ENCODE results near the gene SHFL. TPM values are rescaled to one million over a fixed set of nuclear protein-coding genes. Genes with fewer than 3 reads are reported as not detected.

The SHFL gene
- polyA plus RNA-seq, 1 of the 3 experiments (the other 2 are of a cell fraction), result 36.6 TPM

DNA sequence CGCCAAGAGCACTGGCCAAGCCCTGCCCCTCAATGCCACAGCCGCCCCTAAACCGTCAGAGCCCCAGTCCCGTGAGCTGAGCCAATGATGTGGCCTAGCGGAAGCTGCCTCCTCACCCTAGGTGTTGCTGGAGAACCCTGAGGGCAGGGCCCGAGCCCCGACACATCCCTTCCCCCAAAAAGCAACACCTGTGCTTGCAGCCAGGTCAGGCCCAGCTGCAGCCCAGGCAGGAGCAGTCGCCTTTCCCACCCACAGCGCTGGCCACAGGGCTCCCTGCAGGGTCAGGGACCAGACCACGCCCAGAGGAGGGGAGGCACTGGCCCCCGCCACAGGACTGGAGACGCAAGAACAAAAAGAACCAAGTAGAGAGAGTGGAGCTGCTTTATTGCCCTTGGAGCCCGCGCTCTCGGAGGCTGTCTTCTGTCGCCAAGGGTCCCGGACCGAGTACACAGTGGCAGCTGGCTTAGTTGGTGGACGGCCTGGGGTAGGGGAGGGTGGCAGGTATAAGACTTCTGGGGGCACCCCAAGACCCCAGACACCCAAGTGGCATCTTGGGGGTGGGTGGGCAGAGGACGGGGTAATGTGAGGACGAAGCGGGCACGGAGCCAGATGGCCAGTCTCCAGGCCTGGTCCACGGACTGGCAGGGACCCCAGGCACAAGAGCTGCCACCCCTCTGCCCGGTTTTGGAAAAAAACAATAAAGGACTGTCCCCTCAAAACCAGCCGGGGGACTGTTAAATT, 28.7 kb downstream of the SHFL start:
- Histone ChIP-seq H3K4me1 (ENCODE audit: control insufficient read depth in 1 of 2, insufficient read depth in 2 of 2, low read depth in 1 of 2, low read length in 1 of 2) (peaks cover 0 to 13% of the 10 kb centered on the region in 2 experiments; a peak in 1 of 4 replicates), H3K36me3 (replicated peaks in 1 of 2; ENCODE audit: control insufficient read depth in 1 of 2, insufficient read depth in 2 of 2, low read length in 1 of 2) (peaks cover 19 to 54% of the 10 kb centered on the region in 2 experiments), H3K9ac (no peak overlapping the region), H3K9me2 (no peaks in the 10 kb centered on the region), H3K27ac (ENCODE audit: low read depth in 2 of 2, low read length in 1 of 2) (peak overlapping the region in 1 of 2 experiments; percentile 30; a peak in 1 of 4 replicates), H3K4me2 (no peak overlapping the region), H2AFZ (ENCODE audit: low read depth) (no peak overlapping the region), H3K4me3 (ENCODE audit: low read depth in 2 of 2, low read length in 1 of 2) (no peak overlapping the region), H4K20me1 (ENCODE audit: insufficient read depth) (peaks cover 11% of the 10 kb centered on the region; the same call in 1 of the 2 replicates), H3K9me3 (no peaks in the 10 kb centered on the region), H3K79me2 (ENCODE audit: insufficient read depth) (peaks cover 25% of the 10 kb centered on the region), H3K27me3 (ENCODE audit: insufficient read depth) (no peaks in the 10 kb centered on the region), H3F3A (replicated peaks; ENCODE audit: insufficient read depth) (peaks cover 28% of the 10 kb centered on the region)
- no peak for TF ChIP-seq SMC3 (IDR thresholded peaks at IDR 0.05; ENCODE audit: low read depth, low read length)
- no peak for TF ChIP-seq FOXJ3 (CRISPR knock-in tag; IDR thresholded peaks at IDR 0.05)
- TF ChIP-seq FOXM1 (IDR thresholded peaks at IDR 0.05; ENCODE audit: low read depth), result no peak
- TF ChIP-seq ZBTB33 (IDR thresholded peaks at IDR 0.05; ENCODE audit: borderline replicate concordance, low read depth), result no peak
- TF ChIP-seq, protein P1, sequence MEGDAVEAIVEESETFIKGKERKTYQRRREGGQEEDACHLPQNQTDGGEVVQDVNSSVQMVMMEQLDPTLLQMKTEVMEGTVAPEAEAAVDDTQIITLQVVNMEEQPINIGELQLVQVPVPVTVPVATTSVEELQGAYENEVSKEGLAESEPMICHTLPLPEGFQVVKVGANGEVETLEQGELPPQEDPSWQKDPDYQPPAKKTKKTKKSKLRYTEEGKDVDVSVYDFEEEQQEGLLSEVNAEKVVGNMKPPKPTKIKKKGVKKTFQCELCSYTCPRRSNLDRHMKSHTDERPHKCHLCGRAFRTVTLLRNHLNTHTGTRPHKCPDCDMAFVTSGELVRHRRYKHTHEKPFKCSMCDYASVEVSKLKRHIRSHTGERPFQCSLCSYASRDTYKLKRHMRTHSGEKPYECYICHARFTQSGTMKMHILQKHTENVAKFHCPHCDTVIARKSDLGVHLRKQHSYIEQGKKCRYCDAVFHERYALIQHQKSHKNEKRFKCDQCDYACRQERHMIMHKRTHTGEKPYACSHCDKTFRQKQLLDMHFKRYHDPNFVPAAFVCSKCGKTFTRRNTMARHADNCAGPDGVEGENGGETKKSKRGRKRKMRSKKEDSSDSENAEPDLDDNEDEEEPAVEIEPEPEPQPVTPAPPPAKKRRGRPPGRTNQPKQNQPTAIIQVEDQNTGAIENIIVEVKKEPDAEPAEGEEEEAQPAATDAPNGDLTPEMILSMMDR (IDR thresholded peaks at IDR 0.05), result no peak
- TF ChIP-seq JUND (IDR thresholded peaks at IDR 0.05), result peak; percentile 14
- TF ChIP-seq MXI1 (IDR thresholded peaks at IDR 0.05; ENCODE audit: low read depth, low read length), result no peak
- no peak for TF ChIP-seq ELF1 (IDR thresholded peaks at IDR 0.05)
- no peak for TF ChIP-seq MAX (IDR thresholded peaks at IDR 0.05; ENCODE audit: low read depth)
- TF ChIP-seq, protein P2, sequence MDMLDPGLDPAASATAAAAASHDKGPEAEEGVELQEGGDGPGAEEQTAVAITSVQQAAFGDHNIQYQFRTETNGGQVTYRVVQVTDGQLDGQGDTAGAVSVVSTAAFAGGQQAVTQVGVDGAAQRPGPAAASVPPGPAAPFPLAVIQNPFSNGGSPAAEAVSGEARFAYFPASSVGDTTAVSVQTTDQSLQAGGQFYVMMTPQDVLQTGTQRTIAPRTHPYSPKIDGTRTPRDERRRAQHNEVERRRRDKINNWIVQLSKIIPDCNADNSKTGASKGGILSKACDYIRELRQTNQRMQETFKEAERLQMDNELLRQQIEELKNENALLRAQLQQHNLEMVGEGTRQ (IDR thresholded peaks at IDR 0.05; ENCODE audit: borderline replicate concordance, low read depth, low read length), result no peak
- no peak for TF ChIP-seq MEF2A (IDR thresholded peaks at IDR 0.05; ENCODE audit: borderline replicate concordance, low read depth)
- TF ChIP-seq YY1 (IDR thresholded peaks at IDR 0.05; ENCODE audit: low read depth), result no peak
- no peak for TF ChIP-seq POLR2AphosphoS5 (IDR thresholded peaks at IDR 0.05; ENCODE audit: low read depth, low read length)
- no peak for TF ChIP-seq EZH2phosphoT487 (IDR thresholded peaks at IDR 0.05; ENCODE audit: borderline replicate concordance, low read depth)
- TF ChIP-seq NFIC (IDR thresholded peaks at IDR 0.05; ENCODE audit: borderline replicate concordance), result no peak
- 0 out of 2 replicates have a peak, but pooled peaks have one; percentile 38 for TF ChIP-seq PBX3 (IDR thresholded peaks at IDR 0.05)
- TF ChIP-seq GATA2 (CRISPR knock-in tag; IDR thresholded peaks at IDR 0.05), result no peak
- no peak for TF ChIP-seq TAF1 (IDR thresholded peaks at IDR 0.05; ENCODE audit: borderline replicate concordance, low read depth, low read length)
- TF ChIP-seq EP300 (IDR thresholded peaks at IDR 0.05; ENCODE audit: borderline replicate concordance in 1 of 2, low read depth in 1 of 2, low read length in 1 of 2), result no peak
- no peak for TF ChIP-seq RXRA (IDR thresholded peaks at IDR 0.05; ENCODE audit: borderline replicate concordance, low read depth)
- no peak for TF ChIP-seq NRF1 (IDR thresholded peaks at IDR 0.05; ENCODE audit: low read depth, low read length)
- peak; percentile 9; the same call in 1 of the 2 replicates for TF ChIP-seq SIN3A (IDR thresholded peaks at IDR 0.05; ENCODE audit: borderline replicate concordance, low read depth, low read length)
- no peak for TF ChIP-seq RAD21 (IDR thresholded peaks at IDR 0.05; ENCODE audit: low read length)
- TF ChIP-seq CHD2 (IDR thresholded peaks at IDR 0.05; ENCODE audit: low read length, partially characterized antibody), result no peak
- TF ChIP-seq IRF3 (IDR thresholded peaks at IDR 0.05; ENCODE audit: low read depth, low read length), result no peak
- TF ChIP-seq RCOR1 (IDR thresholded peaks at IDR 0.05; ENCODE audit: low read length), result no peak
- POLR2A ChIA-PET, result interaction anchor here (0.6 to 4.5 kb wide), 8 partner anchors 7 to 135 kb away, joined by 3 to 35 read pairs (median 6); partner anchors contain the start of gene PPAN
- WGBS (ENCODE audit: low lambda C conversion rate), result 94% methylated on average over 20 of the region's 26 CpGs
- CTCF ChIA-PET, result interaction anchor here (0.8 to 2.7 kb wide), 5 partner anchors 12 to 184 kb away, joined by 3 to 14 read pairs (median 3); no protein-coding TSS in a partner anchor
- peak; percentile 43 for DNase-seq
